Fibroblast of lung (primary cell): Measurements from ENCODE around the gene RARS1.

Experiments used
- EZH2 ChIP-seq: IDR thresholded peaks from 2 replicates; pipeline ENCODE4 v1.5.1; 2012; ENCODE audit warnings: low read length, control low read depth, mild to moderate bottlenecking; ENCODE audit errors: missing control alignments
- TF ChIP-seq, protein P1 (sequence below), 2 donors: IDR thresholded peaks in 1 of 2; conservative IDR thresholded peaks in 1 of 2; 1 replicate in 1 of 2; 2 replicates in 1 of 2; pipeline ENCODE4 v1.5.1; 2011 to 2012; ENCODE audit warnings: low read length in 2 of 2, control low read depth in 1 of 2, inconsistent platforms in 1 of 2, low read depth in 1 of 2, mild to moderate bottlenecking in 1 of 2

- TF ChIP-seq EZH2 = no peak
- TF ChIP-seq, protein P1, sequence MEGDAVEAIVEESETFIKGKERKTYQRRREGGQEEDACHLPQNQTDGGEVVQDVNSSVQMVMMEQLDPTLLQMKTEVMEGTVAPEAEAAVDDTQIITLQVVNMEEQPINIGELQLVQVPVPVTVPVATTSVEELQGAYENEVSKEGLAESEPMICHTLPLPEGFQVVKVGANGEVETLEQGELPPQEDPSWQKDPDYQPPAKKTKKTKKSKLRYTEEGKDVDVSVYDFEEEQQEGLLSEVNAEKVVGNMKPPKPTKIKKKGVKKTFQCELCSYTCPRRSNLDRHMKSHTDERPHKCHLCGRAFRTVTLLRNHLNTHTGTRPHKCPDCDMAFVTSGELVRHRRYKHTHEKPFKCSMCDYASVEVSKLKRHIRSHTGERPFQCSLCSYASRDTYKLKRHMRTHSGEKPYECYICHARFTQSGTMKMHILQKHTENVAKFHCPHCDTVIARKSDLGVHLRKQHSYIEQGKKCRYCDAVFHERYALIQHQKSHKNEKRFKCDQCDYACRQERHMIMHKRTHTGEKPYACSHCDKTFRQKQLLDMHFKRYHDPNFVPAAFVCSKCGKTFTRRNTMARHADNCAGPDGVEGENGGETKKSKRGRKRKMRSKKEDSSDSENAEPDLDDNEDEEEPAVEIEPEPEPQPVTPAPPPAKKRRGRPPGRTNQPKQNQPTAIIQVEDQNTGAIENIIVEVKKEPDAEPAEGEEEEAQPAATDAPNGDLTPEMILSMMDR (conservative IDR thresholded peaks at IDR 0.05 in 1 of 2, IDR thresholded peaks at IDR 0.05 in 1 of 2; ENCODE audit: low read depth in 1 of 2, low read length in 2 of 2) = no peak
These were observed 7.8 kb downstream of the RARS1 start for GRCh38 chr5:168494057-168494555.
